Astrocyte of the spinal cord (primary cell): ENCODE results near the gene RBMS3.
A peak's percentile ranks its signal among the peaks of the same experiment; 100 is the strongest.

Experiments
- DNase-seq: peaks from one replicate; pipeline ENCODE4 v3.0.0; 2011; ENCODE audit warnings: low read depth, low spot score
- H3K4me3 ChIP-seq: 2 replicates; pipeline ENCODE4 v1.5.1; 2011; ENCODE audit warnings: low read depth, mild to moderate bottlenecking, low read length, moderate library complexity
- in situ Hi-C: cut with HindIII; loops from 2 replicates; pipeline ENCODE4 v1.10.0; 2017; ENCODE audit warnings: low sequenced_read_pairs
- TF ChIP-seq, protein P1 (sequence below): IDR thresholded peaks from 2 replicates; pipeline ENCODE4 v1.5.1; 2012; ENCODE audit warnings: low read depth, mild to moderate bottlenecking, low read length, inconsistent platforms

RBMS3 gene

DNA sequence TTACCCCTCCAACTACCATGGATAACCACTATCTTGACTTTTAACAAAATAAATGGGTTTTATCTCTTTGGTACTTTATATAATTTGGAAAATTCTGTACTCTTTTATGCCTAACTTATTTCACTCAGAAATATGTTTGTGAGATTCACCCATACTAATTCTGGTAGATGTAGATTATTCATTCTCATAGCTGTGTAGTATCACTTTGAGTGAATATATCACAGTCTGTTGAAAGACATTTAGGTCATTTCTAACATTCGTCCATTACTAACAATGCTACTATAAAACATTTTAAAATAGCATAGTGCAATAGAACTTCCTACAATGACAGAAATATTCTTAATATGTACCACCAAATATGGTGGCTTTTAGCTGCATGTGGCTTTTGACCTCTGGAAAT, 542.4 kb downstream of the RBMS3 start:
- in situ Hi-C loops: no loop called here
- no peak for DNase-seq
- no peak overlapping the region for H3K4me3 ChIP-seq
- TF ChIP-seq, protein P1, sequence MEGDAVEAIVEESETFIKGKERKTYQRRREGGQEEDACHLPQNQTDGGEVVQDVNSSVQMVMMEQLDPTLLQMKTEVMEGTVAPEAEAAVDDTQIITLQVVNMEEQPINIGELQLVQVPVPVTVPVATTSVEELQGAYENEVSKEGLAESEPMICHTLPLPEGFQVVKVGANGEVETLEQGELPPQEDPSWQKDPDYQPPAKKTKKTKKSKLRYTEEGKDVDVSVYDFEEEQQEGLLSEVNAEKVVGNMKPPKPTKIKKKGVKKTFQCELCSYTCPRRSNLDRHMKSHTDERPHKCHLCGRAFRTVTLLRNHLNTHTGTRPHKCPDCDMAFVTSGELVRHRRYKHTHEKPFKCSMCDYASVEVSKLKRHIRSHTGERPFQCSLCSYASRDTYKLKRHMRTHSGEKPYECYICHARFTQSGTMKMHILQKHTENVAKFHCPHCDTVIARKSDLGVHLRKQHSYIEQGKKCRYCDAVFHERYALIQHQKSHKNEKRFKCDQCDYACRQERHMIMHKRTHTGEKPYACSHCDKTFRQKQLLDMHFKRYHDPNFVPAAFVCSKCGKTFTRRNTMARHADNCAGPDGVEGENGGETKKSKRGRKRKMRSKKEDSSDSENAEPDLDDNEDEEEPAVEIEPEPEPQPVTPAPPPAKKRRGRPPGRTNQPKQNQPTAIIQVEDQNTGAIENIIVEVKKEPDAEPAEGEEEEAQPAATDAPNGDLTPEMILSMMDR: no peak

DNA sequence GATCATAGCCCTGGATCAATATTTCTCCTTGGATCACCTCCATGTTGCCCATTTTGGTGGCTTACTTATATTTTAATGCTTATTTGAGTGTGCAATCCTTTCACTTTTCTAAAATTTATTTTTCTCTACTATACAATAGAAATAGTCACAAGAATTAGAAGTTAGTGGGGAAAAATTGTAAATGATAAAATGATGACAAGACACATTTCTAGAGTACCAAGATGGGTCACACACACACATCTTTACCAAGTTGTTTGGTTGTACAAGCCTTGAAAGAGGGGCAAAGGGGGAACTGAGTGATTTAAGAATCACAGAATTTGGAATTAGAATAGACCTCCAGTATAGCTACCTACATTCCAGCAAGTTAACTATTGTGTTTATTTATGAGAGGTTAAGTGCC, 545.8 kb downstream of the RBMS3 start:
- in situ Hi-C loops: no loop called here

DNA sequence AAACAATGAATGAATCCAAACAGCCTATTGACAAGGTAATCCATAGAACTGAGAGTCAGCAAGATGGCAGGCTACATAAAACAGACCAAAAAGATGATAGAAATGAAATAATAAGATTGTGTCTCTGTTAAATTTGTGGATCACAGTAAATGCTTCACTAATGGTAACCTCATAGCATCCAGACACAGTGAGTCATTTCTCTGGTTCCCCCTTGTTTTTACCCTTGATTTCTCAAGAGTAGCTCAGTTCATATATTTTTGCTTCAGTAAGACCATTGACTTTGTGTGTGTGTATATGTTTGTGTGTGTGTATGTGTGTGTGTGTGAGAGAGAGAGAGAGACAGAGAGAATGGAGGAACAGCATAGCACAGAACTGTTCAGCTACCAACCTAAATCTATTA, 546.9 kb downstream of the RBMS3 start:
- TF ChIP-seq, protein P1: no peak
- in situ Hi-C loops: no loop called here
- no peak overlapping the region for H3K4me3 ChIP-seq
- DNase-seq: peak; percentile 26

More for the DNA sequence above, 545.8 kb downstream of the RBMS3 start:
- TF ChIP-seq, protein P1: no peak
- H3K4me3 ChIP-seq: no peak overlapping the region
- DNase-seq: no peak

- H3K4me3 ChIP-seq: no peak overlapping the region
- in situ Hi-C loops: no loop called here
- no peak for DNase-seq
- TF ChIP-seq, protein P1: no peak
These were observed 548.5 kb downstream of the RBMS3 start for GRCh38 chr3:29829340-29829739.

- DNase-seq: no peak
- in situ Hi-C loops: no loop called here
- no peak overlapping the region for H3K4me3 ChIP-seq
- TF ChIP-seq, protein P1: no peak
These were observed 569.8 kb downstream of the RBMS3 start for GRCh38 chr3:29850641-29851040.

- in situ Hi-C loops: no loop called here
- TF ChIP-seq, protein P1: no peak
- DNase-seq: no peak
- H3K4me3 ChIP-seq: no peak overlapping the region
These were observed 571.9 kb downstream of the RBMS3 start for GRCh38 chr3:29852767-29853166.
